K562 (cell line): ENCODE results near the gene KIF20A. TPM values are rescaled to one million over a fixed set of nuclear protein-coding genes. Genes with fewer than 3 reads are reported as not detected.

Experiments
- CREB1 ChIP-seq, 2 experiments: sonication (generic) in 1 of 2; formaldehyde crosslinking in 1 of 2; IDR thresholded peaks; 2 replicates each; pipeline versions ENCODE4 v1.6.1 to v1.8.0; 2012 to 2022; ENCODE audit warnings: inconsistent platforms in 1 of 2, mild to moderate bottlenecking in 1 of 2, missing genetic modification reagents in 1 of 2, moderate library complexity in 1 of 2
- HNRNPL ChIP-seq: fragments of 200-400 bp; formaldehyde crosslinking; IDR thresholded peaks from 2 replicates; pipeline ENCODE4 v1.6.1; 2017; ENCODE audit warnings: low read depth, mild to moderate bottlenecking, low read length
- MAFK ChIP-seq: IDR thresholded peaks from 2 replicates; pipeline ENCODE4 v1.6.1; 2011; ENCODE audit warnings: low read length, improper control_type of control experiment
- MAZ ChIP-seq, 2 experiments: fragments of 450-650 bp in 1 of 2; sonication (generic) in 1 of 2; formaldehyde crosslinking; IDR thresholded peaks in 1 of 2; conservative IDR thresholded peaks in 1 of 2; 2 replicates each; pipeline versions ENCODE4 v1.4.0 to v1.5.0; 2020; ENCODE audit warnings: mild to moderate bottlenecking in 1 of 2, missing genetic modification reagents in 1 of 2
- POLR2B ChIP-seq: fragments of 450-650 bp; IDR thresholded peaks from 2 replicates; pipeline ENCODE4 v1.6.1; 2018; ENCODE audit warnings: low read depth; ENCODE audit not compliant: partially characterized antibody
- RBM14 ChIP-seq: fragments of 200-400 bp; formaldehyde crosslinking; IDR thresholded peaks from 2 replicates; pipeline ENCODE4 v1.6.1; 2018; ENCODE audit warnings: low read depth, mild to moderate bottlenecking, low read length, moderate library complexity, borderline replicate concordance; ENCODE audit not compliant: insufficient read depth
- RBM25 ChIP-seq: fragments of 200-400 bp; formaldehyde crosslinking; IDR thresholded peaks from 2 replicates; pipeline ENCODE4 v1.6.1; 2018; ENCODE audit warnings: low read length, low read depth, moderate library complexity; ENCODE audit not compliant: severe bottlenecking
- SMAD1 ChIP-seq: fragments of 150-350 bp; IDR thresholded peaks from 2 replicates; pipeline ENCODE4 v1.6.1; 2014; ENCODE audit warnings: low read length, low read depth; ENCODE audit not compliant: partially characterized antibody
- TAF7 ChIP-seq: fragments of 450-650 bp; IDR thresholded peaks from 2 replicates; pipeline ENCODE4 v1.6.1; 2016; ENCODE audit warnings: missing genetic modification characterization, missing compliant biosample characterization
- TRIM24 ChIP-seq, 2 experiments: fragments of 450-650 bp; IDR thresholded peaks; 2 replicates each; pipeline ENCODE4 v1.6.1; 2016
- polyA plus RNA-seq, 8 experiments: library from polyadenylated mRNA; depleted of rRNA in 4 of 8; stranded (reverse) in 5 of 8; unstranded in 3 of 8; fragments of >200 nt; fragmentation: Nextera tagmentation in 2 of 8; fragmentation: Illumina TruSeq in 1 of 8; extraction: Ambion mirVana in 2 of 8; extraction: Trizol in 1 of 8; gene quantifications; 2 replicates each; pipeline versions ENCODE4 v1.2.1 to v1.2.3, GENCODE V29; 2011 to 2014; ENCODE audit warnings: inconsistent platforms in 1 of 8, missing spikeins in 1 of 8
- total RNA-seq, 7 experiments: library from RNA; depleted of rRNA in 6 of 7; stranded (reverse); fragments of >200 nt in 6 of 7; fragmentation: Illumina TruSeq in 2 of 7; extraction: Trizol in 2 of 7; gene quantifications; 2 replicates each; pipeline versions ENCODE4 v1.2.1 to v1.2.3, GENCODE V29; 2011 to 2021; ENCODE audit warnings: low replicate concordance in 1 of 7
- TF ChIP-seq, protein P1 (sequence below), 2 experiments: fragments of 150-350 bp in 1 of 2; IDR thresholded peaks; 2 replicates each; pipeline ENCODE4 v1.6.1; 2012 to 2016; ENCODE audit warnings: low read depth in 2 of 2, low read length in 2 of 2, mild to moderate bottlenecking in 1 of 2, moderate library complexity in 1 of 2
- TF ChIP-seq, protein P2 (sequence below): fragments of 250-450 bp; sonication (Bioruptor Pico); IDR thresholded peaks from 2 replicates; pipeline ENCODE4 v1.9.0; 2021; ENCODE audit warnings: mild to moderate bottlenecking, inconsistent platforms

KIF20A gene
- total and polyA plus RNA-seq, 9 of the 15 experiments (the other 6 are each of a cell fraction or from before 2014, with no cell fraction given) = 36.8 to 61.2 (median 55.5) TPM

DNA sequence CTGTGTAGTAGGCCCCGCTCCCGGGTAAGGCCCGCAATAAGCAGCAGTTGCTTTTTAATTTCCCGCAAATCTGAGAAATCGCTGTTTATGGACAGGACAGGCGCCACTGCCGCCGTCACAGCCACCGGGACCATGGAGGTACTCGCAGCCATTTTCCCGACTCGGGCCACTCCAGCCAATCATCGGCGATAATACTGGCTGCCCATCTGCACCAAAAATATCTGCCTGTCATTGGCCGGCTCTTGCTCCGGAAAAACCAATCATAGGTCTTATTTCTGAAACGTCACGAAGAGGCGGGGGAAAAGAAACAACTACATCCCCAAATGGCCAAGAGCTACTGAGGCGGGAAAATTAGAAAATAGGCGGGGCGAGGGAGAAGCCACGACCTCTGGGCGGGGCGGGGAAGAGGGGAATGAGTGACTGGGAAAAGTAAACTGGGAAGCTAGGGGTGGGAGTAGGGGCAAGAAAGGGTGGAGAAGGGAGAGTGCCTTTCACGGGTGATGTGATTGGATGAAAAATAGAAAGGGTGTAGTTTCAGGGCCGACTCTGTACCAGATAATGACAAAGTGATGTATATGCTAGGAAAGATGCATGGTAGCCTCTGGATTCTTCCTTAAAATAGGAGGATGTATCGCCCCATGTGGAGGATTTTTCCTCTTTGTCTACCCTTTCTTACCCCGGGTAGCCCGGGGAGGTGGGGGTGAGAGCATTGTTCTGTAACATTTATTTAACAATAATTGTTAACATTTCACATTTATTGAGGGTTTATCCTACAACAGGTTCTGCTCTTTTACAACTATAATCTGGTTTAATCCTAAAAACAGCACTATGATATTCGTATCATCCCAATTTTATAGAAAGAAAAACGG is 34.5 kb downstream of the KIF20A start, which contains the start of gene CDC23 (continued):
- TF ChIP-seq, protein P1, sequence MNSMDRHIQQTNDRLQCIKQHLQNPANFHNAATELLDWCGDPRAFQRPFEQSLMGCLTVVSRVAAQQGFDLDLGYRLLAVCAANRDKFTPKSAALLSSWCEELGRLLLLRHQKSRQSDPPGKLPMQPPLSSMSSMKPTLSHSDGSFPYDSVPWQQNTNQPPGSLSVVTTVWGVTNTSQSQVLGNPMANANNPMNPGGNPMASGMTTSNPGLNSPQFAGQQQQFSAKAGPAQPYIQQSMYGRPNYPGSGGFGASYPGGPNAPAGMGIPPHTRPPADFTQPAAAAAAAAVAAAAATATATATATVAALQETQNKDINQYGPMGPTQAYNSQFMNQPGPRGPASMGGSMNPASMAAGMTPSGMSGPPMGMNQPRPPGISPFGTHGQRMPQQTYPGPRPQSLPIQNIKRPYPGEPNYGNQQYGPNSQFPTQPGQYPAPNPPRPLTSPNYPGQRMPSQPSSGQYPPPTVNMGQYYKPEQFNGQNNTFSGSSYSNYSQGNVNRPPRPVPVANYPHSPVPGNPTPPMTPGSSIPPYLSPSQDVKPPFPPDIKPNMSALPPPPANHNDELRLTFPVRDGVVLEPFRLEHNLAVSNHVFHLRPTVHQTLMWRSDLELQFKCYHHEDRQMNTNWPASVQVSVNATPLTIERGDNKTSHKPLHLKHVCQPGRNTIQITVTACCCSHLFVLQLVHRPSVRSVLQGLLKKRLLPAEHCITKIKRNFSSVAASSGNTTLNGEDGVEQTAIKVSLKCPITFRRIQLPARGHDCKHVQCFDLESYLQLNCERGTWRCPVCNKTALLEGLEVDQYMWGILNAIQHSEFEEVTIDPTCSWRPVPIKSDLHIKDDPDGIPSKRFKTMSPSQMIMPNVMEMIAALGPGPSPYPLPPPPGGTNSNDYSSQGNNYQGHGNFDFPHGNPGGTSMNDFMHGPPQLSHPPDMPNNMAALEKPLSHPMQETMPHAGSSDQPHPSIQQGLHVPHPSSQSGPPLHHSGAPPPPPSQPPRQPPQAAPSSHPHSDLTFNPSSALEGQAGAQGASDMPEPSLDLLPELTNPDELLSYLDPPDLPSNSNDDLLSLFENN (IDR thresholded peaks at IDR 0.05; ENCODE audit: low read depth in 2 of 2, low read length in 2 of 2) = 0 out of 4 replicates have a peak, but pooled peaks of 1 of the 2 experiments have one; percentile 15
- TF ChIP-seq HNRNPL (no peak), SMAD1 (peak; percentile 54), MAFK (no peak; the same call in 1 of the 2 replicates), RBM25 (peak; percentile 92), RBM14 (no peak), MAZ (CRISPR knock-in tag; conservative IDR thresholded peaks at IDR 0.05 in 1 of 2, IDR thresholded peaks at IDR 0.05 in 1 of 2) (peak; percentile 32 to 76; a peak in 2 of 4 replicates), CREB1 (IDR thresholded peaks at IDR 0.05) (peak; percentile 86), CREB1 (CRISPR knock-in tag; IDR thresholded peaks at IDR 0.05) (peak; percentile 86), POLR2B (peak; percentile 84), TAF7 (peak; percentile 91), TRIM24 (IDR thresholded peaks at IDR 0.05) (peak; percentile 42 to 43; a peak in 3 of 4 replicates)
- TF ChIP-seq, protein P2, sequence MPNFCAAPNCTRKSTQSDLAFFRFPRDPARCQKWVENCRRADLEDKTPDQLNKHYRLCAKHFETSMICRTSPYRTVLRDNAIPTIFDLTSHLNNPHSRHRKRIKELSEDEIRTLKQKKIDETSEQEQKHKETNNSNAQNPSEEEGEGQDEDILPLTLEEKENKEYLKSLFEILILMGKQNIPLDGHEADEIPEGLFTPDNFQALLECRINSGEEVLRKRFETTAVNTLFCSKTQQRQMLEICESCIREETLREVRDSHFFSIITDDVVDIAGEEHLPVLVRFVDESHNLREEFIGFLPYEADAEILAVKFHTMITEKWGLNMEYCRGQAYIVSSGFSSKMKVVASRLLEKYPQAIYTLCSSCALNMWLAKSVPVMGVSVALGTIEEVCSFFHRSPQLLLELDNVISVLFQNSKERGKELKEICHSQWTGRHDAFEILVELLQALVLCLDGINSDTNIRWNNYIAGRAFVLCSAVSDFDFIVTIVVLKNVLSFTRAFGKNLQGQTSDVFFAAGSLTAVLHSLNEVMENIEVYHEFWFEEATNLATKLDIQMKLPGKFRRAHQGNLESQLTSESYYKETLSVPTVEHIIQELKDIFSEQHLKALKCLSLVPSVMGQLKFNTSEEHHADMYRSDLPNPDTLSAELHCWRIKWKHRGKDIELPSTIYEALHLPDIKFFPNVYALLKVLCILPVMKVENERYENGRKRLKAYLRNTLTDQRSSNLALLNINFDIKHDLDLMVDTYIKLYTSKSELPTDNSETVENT (CRISPR knock-in tag) = 0 out of 2 replicates have a peak, but pooled peaks have one; percentile 59
